Gastrocnemius medialis (tissue), 4 donors: ENCODE data around the gene ACAD10. TPM values are rescaled to one million over a fixed set of nuclear protein-coding genes. Genes with fewer than 3 reads are reported as not detected.
"Not testable (repeated sequence)": the region's sequence is repeated elsewhere in the genome, so short reads cannot be mapped to it uniquely, and the experiment has no call there.

Source experiments
- ATAC-seq, 2 donors: fragments of 150-250 bp; one replicate each; pipeline ENCODE4 v1.9.1; 2016
- DNase-seq, 2 donors: peaks; one replicate each; pipeline ENCODE4 v3.0.0-alpha.2; 2019
- H3K27ac ChIP-seq, 4 donors: fragments of 200-600 bp; sonication (generic); 1 replicate in 1 of 4; 2 replicates in 3 of 4; pipeline ENCODE4 v1.5.1; 2016 to 2018; ENCODE audit warnings: mild to moderate bottlenecking in 2 of 4, moderate library complexity in 1 of 4
- H3K27me3 ChIP-seq, 3 donors: fragments of 200-600 bp; sonication (generic) in 2 of 3; 1 replicate in 1 of 3; 2 replicates in 2 of 3; pipeline versions ENCODE4 v1.5.1 to v1.6.0; 2016 to 2019; ENCODE audit warnings: mild to moderate bottlenecking in 1 of 3, moderate library complexity in 1 of 3
- H3K36me3 ChIP-seq, 2 donors: fragments of 200-600 bp; sonication (generic) in 1 of 2; one replicate each; pipeline ENCODE4 v1.5.1; 2017 to 2018
- H3K4me1 ChIP-seq, 2 donors: fragments of 200-600 bp; sonication (generic) in 1 of 2; one replicate each; pipeline ENCODE4 v1.5.1; 2016 to 2017; ENCODE audit warnings: mild to moderate bottlenecking in 2 of 2
- H3K4me3 ChIP-seq, 4 donors: fragments of 200-600 bp; sonication (generic) in 3 of 4; 1 replicate in 1 of 4; 2 replicates in 3 of 4; pipeline ENCODE4 v1.5.1; 2016 to 2019; ENCODE audit warnings: mild to moderate bottlenecking in 2 of 4
- H3K9me3 ChIP-seq, 3 donors: fragments of 200-600 bp; sonication (generic) in 2 of 3; 1 replicate in 1 of 3; 2 replicates in 2 of 3; pipeline ENCODE4 v1.5.1; 2016 to 2019
- POLR2A ChIP-seq, 2 donors: fragments of 450-650 bp; IDR thresholded peaks; one replicate each; pipeline ENCODE4 v1.6.1; 2017; ENCODE audit warnings: antibody characterized with exemption in 2 of 2, mild to moderate bottlenecking in 2 of 2, moderate library complexity in 2 of 2
- in situ Hi-C, 4 donors: fragments of 200-750 bp; cut with MboI; loops; one replicate each; pipeline versions ENCODE4 v1.15.0 to v1.8.0; 2017; ENCODE audit warnings: low sequenced_read_pairs in 4 of 4
- intact Hi-C: fragments of 100-400 bp; cut with DNase I; formaldehyde crosslinking; loops from one replicate; pipeline ENCODE4 v1.15.1; 2023; ENCODE audit warnings: low total_unique reads
- total RNA-seq, 4 donors: library from RNA; depleted of rRNA; stranded (reverse); fragments of >200 nt; gene quantifications; one replicate each; pipeline versions ENCODE4 v1.1.0 to v1.2.3, GENCODE V29; 2016
- TF ChIP-seq, protein P1 (sequence below), 5 experiments: fragments of 450-650 bp in 3 of 5; fragments of 200-600 bp in 2 of 5; sonication (generic) in 2 of 5; IDR thresholded peaks in 4 of 5; conservative IDR thresholded peaks in 1 of 5; 1 replicate in 4 of 5; 2 replicates in 1 of 5; pipeline ENCODE4 v1.5.1; 2016 to 2019; ENCODE audit warnings: antibody characterized with exemption in 5 of 5, mild to moderate bottlenecking in 3 of 5, moderate library complexity in 3 of 5

ACAD10 gene
- total RNA-seq, 4 donors from 2014 or later, result 8.3 to 12.6 (median 11.7) TPM

DNA sequence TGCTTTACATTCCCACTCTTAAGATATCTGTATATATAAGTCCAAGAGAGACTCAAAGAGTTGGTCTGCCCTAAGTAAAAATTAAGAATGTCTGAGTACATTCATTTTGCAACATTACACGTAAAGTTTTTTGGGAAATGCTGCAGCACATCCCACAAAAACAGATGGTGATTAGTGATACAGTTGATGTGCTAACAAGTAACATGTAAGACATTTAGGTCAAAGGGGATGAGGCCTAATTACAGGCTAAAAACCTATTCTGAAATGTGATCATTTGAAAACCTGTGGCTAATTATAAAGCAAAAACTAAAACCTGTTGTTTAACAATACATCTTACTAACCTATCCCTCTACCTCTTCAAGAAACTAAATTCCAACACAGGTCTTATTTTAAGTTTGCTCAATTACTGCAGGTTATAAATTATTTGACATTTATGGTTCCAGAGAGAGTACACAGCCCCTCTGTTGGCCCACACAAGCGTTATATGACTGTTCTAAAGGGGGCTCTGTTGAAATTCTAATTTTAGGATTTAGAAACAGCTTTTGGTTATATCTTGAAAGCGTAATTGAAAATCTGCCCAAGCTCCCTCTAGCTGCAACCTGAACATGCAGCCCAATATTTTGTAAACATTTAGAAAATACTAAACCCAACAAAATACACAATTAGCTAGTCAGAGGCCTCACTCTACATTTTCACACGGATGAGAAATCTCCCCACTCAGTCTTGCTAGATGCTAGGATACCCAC lies 43.0 kb upstream of the ACAD10 start:
- Histone ChIP-seq H3K27ac (no peak overlapping the region), H3K4me1 (no peaks in the 10 kb centered on the region), H3K36me3 (peaks cover 0 to 54% of the 10 kb centered on the region in 2 donors), H3K27me3 (no peaks in the 10 kb centered on the region), H3K4me3 (no peak overlapping the region), H3K9me3 (no peaks in the 10 kb centered on the region)
- no peak for ATAC-seq
- intact Hi-C loops, result no loop called here
- in situ Hi-C loops, result no loop called here
- TF ChIP-seq POLR2A (IDR thresholded peaks at IDR 0.05), result no peak
- TF ChIP-seq, protein P1, sequence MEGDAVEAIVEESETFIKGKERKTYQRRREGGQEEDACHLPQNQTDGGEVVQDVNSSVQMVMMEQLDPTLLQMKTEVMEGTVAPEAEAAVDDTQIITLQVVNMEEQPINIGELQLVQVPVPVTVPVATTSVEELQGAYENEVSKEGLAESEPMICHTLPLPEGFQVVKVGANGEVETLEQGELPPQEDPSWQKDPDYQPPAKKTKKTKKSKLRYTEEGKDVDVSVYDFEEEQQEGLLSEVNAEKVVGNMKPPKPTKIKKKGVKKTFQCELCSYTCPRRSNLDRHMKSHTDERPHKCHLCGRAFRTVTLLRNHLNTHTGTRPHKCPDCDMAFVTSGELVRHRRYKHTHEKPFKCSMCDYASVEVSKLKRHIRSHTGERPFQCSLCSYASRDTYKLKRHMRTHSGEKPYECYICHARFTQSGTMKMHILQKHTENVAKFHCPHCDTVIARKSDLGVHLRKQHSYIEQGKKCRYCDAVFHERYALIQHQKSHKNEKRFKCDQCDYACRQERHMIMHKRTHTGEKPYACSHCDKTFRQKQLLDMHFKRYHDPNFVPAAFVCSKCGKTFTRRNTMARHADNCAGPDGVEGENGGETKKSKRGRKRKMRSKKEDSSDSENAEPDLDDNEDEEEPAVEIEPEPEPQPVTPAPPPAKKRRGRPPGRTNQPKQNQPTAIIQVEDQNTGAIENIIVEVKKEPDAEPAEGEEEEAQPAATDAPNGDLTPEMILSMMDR (IDR thresholded peaks at IDR 0.05 in 4 of 5, conservative IDR thresholded peaks at IDR 0.05 in 1 of 5), result no peak
- DNase-seq, result no peak

DNA sequence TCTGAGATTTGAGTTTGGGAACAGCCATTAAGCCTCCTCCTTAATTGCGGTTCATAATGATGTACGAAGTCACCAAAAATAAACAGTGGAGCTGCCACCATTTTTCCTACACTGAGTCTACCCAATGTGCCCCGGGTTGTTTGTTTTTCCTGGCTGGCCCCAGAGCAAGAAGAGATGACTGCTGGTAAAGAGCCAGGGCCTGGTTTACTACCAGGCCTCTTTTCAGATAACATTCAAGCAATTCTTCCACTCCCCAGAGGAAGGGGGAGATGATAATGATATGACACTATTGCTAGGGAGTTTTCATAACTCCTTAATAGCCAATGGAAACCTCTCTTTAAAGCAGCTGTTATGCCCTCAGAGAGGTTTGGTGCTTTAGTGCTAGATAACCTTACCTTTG lies 42.4 kb upstream of the ACAD10 start:
- H3K27ac ChIP-seq, result no peak overlapping the region
- no peaks in the 10 kb centered on the region for H3K4me1 ChIP-seq
- intact Hi-C loops (no loop called here), in situ Hi-C loops (no loop called here)
- no peak overlapping the region for H3K4me3 ChIP-seq
- no peak for TF ChIP-seq POLR2A (IDR thresholded peaks at IDR 0.05)
- TF ChIP-seq, protein P1 (IDR thresholded peaks at IDR 0.05 in 4 of 5, conservative IDR thresholded peaks at IDR 0.05 in 1 of 5), result no peak
- H3K9me3 ChIP-seq, result no peaks in the 10 kb centered on the region
- ATAC-seq (no peak), DNase-seq (no peak)
- no peaks in the 10 kb centered on the region for H3K27me3 ChIP-seq
- H3K36me3 ChIP-seq, result peaks cover 0 to 60% of the 10 kb centered on the region in 2 donors

DNA sequence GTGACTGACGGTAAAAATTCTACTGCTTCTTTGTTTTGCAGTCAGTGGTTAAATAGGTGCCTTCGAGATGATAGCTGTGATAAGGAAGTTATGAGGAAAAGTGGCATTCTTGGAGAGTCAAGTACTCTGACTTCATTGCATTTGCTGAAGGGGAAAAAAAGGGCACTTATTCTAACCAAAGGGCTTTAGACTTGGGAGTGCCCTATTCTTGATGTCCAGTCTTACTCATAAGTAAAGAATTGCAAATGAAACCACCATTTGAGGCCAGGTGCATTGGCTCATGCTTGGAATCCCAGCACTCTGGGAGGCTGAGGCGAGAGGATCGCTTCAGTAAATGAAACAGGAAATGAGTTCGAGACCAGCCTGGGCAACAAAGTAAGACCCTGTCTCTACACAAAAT lies 40.4 kb upstream of the ACAD10 start:
- Histone ChIP-seq H3K9me3 (no peaks in the 10 kb centered on the region), H3K27me3 (no peaks in the 10 kb centered on the region), H3K36me3 (peaks cover 0 to 77% of the 10 kb centered on the region in 2 donors), H3K4me3 (no peak overlapping the region), H3K27ac (no peak overlapping the region), H3K4me1 (no peaks in the 10 kb centered on the region)
- no peak for DNase-seq
- TF ChIP-seq, protein P1 (IDR thresholded peaks at IDR 0.05 in 4 of 5, conservative IDR thresholded peaks at IDR 0.05 in 1 of 5), result no peak
- no peak for TF ChIP-seq POLR2A (IDR thresholded peaks at IDR 0.05)
- intact Hi-C loops, result no loop called here
- in situ Hi-C loops, result no loop called here
- ATAC-seq, result no peak

DNA sequence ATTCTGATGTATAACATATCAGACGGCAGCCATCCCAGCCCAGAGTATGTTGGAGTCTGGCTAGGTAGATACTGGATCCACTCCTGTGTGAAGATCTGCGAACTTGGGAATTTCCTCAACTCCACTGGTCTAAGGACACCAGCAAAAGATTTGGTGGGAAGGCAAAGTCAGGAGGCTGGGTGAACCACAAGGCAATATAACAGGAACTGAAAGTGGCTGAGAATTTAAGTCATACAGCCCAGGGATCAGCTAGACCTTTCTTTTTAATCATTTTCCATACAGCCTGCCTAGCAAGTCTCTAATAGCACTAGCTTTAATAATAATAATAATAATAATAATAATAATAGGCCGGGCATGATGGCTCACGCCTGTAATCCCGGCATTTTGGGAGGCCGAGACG lies 34.9 kb upstream of the ACAD10 start:
- Histone ChIP-seq H3K27ac (no peak overlapping the region), H3K4me3 (no peak overlapping the region), H3K27me3 (no peaks in the 10 kb centered on the region), H3K9me3 (no peaks in the 10 kb centered on the region), H3K36me3 (peaks cover 0 to 74% of the 10 kb centered on the region in 2 donors), H3K4me1 (no peaks in the 10 kb centered on the region)
- DNase-seq (no peak), ATAC-seq (no peak)
- TF ChIP-seq POLR2A (IDR thresholded peaks at IDR 0.05), result no peak
- in situ Hi-C loops, result no loop called here
- intact Hi-C loops, result no loop called here

DNA sequence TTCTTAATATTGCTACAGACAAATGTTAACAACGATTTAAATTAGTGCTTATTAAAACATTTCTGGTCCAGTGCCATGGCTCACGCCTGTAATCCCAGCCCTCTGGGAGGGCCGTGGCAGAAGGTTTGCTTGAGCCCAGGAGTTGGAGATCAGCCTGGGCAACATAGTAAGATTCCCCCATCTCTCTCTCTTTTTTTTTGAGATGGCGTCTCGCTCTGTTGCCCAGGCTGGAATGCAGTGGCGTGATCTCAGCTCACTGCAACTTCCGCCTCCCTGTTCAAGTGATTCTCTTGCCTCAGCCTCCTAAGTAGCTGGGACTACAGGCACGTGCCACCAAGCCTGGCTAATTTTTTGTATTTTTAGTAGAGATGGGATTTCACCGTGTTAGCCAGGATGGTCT lies 33.3 kb upstream of the ACAD10 start:
- in situ Hi-C loops, H3K27ac ChIP-seq, DNase-seq, ATAC-seq, H3K4me1 ChIP-seq, H3K4me3 ChIP-seq, H3K9me3 ChIP-seq, H3K27me3 ChIP-seq, intact Hi-C loops: not testable (repeated sequence)
- peaks cover 0 to 74% of the 10 kb centered on the region in 2 donors for H3K36me3 ChIP-seq

DNA sequence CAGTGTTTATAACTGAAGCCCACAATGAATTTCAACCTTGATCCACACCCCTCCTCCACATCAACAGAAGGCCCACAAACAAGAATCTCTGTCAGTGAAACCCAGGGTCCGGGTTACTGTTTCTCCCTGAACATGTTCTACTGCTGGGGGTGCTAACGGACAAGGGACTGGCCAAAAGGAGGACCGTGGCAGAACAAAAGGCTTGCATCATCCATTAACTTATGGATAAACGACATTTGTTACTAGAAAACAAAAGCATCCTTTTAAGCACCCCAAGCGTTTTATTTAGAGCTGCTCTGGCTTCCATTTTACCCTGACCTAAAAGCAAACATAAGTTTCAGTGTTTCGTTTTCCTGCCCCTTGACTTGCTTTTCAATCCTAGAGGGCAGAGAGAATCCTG lies 32.3 kb upstream of the ACAD10 start:
- H3K9me3 ChIP-seq, result no peaks in the 10 kb centered on the region
- no peak overlapping the region for H3K4me3 ChIP-seq
- TF ChIP-seq, protein P1 (IDR thresholded peaks at IDR 0.05 in 4 of 5, conservative IDR thresholded peaks at IDR 0.05 in 1 of 5), result no peak
- TF ChIP-seq POLR2A (IDR thresholded peaks at IDR 0.05), result no peak
- DNase-seq, result no peak
- no peak overlapping the region for H3K27ac ChIP-seq
- H3K4me1 ChIP-seq, result no peaks in the 10 kb centered on the region
- ATAC-seq, result no peak
- in situ Hi-C loops (no loop called here), intact Hi-C loops (no loop called here)
- H3K36me3 ChIP-seq, result peaks cover 0 to 74% of the 10 kb centered on the region in 2 donors
- H3K27me3 ChIP-seq, result no peaks in the 10 kb centered on the region
